WTC11 (cell line): ENCODE results near the gene RSPH3.

Source experiments
- NR3C1 ChIP-seq: sonication (generic); formaldehyde crosslinking; conservative IDR thresholded peaks from 2 replicates; pipeline ENCODE4 v1.8.1; 2023; ENCODE audit warnings: low read depth, mild to moderate bottlenecking, missing genetic modification reagents
- TEAD1 ChIP-seq: sonication (generic); formaldehyde crosslinking; IDR thresholded peaks from 2 replicates; pipeline ENCODE4 v1.8.0; 2022; ENCODE audit warnings: mild to moderate bottlenecking, missing genetic modification reagents
- USF2 ChIP-seq: sonication (generic); formaldehyde crosslinking; IDR thresholded peaks from 2 replicates; pipeline ENCODE4 v1.8.1; 2023; ENCODE audit warnings: mild to moderate bottlenecking, missing genetic modification reagents, moderate library complexity
- ZNF263 ChIP-seq: sonication (generic); formaldehyde crosslinking; IDR thresholded peaks from 2 replicates; pipeline ENCODE4 v1.8.1; 2022; ENCODE audit warnings: low read depth, mild to moderate bottlenecking, moderate library complexity, missing genetic modification reagents
- TF ChIP-seq, protein P1 (sequence below): fragments of 200-600 bp; IDR thresholded peaks from 2 replicates; pipeline ENCODE4 v1.8.0; 2022; ENCODE audit warnings: antibody characterized with exemption
- TF ChIP-seq, protein P2 (sequence below): fragments of 250-450 bp; sonication (Bioruptor Pico); IDR thresholded peaks from 2 replicates; pipeline ENCODE4 v2.1.2; 2022; ENCODE audit warnings: mild to moderate bottlenecking, moderate library complexity

DNA sequence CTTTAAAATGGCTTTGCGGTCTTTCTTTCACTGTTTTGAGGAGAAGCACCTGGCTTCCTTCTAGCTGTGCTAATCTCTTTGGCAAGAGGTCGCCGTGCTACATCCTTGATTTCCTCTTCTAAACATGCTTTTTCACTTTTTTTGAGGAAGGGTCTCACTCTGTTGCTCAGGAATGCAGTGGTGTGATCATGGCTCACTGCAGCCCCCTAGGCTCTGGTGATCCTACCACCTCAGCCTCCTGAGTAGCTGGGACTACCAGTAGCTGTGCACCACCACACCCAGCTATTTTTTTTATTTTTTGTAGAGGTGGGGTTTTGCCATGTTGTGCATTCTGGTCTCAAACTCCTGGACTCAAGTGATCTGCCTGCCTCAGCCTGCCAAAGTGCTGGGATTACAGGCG, 40.5 kb downstream of the RSPH3 start:
- TF ChIP-seq, protein P1, sequence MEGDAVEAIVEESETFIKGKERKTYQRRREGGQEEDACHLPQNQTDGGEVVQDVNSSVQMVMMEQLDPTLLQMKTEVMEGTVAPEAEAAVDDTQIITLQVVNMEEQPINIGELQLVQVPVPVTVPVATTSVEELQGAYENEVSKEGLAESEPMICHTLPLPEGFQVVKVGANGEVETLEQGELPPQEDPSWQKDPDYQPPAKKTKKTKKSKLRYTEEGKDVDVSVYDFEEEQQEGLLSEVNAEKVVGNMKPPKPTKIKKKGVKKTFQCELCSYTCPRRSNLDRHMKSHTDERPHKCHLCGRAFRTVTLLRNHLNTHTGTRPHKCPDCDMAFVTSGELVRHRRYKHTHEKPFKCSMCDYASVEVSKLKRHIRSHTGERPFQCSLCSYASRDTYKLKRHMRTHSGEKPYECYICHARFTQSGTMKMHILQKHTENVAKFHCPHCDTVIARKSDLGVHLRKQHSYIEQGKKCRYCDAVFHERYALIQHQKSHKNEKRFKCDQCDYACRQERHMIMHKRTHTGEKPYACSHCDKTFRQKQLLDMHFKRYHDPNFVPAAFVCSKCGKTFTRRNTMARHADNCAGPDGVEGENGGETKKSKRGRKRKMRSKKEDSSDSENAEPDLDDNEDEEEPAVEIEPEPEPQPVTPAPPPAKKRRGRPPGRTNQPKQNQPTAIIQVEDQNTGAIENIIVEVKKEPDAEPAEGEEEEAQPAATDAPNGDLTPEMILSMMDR, result no peak
- TF ChIP-seq TEAD1 (no peak), USF2 (no peak), ZNF263 (CRISPR knock-in tag) (no peak), NR3C1 (CRISPR knock-in tag) (no peak)
- TF ChIP-seq, protein P2, sequence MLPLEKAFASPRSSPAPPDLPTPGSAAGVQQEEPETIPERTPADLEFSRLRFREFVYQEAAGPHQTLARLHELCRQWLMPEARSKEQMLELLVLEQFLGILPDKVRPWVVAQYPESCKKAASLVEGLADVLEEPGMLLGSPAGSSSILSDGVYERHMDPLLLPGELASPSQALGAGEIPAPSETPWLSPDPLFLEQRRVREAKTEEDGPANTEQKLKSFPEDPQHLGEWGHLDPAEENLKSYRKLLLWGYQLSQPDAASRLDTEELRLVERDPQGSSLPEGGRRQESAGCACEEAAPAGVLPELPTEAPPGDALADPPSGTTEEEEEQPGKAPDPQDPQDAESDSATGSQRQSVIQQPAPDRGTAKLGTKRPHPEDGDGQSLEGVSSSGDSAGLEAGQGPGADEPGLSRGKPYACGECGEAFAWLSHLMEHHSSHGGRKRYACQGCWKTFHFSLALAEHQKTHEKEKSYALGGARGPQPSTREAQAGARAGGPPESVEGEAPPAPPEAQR (CRISPR knock-in tag), result no peak
